Chondrocyte (in vitro differentiated cells): Measurements from ENCODE around the gene ITIH3. TPM values are rescaled to one million over a fixed set of nuclear protein-coding genes. Genes with fewer than 3 reads are reported as not detected.

Experiments
- DNase-seq: peaks from one replicate; pipeline ENCODE4 v3.0.0; 2021; ENCODE audit warnings: mixed read lengths, low spot score
- H3K27ac Mint-ChIP-seq: one replicate; pipeline ENCODE4 v1.8.0; 2021; ENCODE audit warnings: mild to moderate bottlenecking, moderate library complexity, mixed read lengths; ENCODE audit not compliant: unreplicated experiment
- H3K27me3 Mint-ChIP-seq: 2 replicates; pipeline ENCODE4 v1.8.0; 2021; ENCODE audit warnings: low read depth, mixed read lengths
- H3K36me3 Mint-ChIP-seq: 2 replicates; pipeline ENCODE4 v1.8.0; 2021; ENCODE audit warnings: low read depth, mixed read lengths
- H3K4me1 Mint-ChIP-seq: 2 replicates; pipeline ENCODE4 v1.8.0; 2021; ENCODE audit warnings: low read depth, mild to moderate bottlenecking, mixed read lengths
- H3K4me3 Mint-ChIP-seq: one replicate; pipeline ENCODE4 v1.8.0; 2021; ENCODE audit warnings: mild to moderate bottlenecking, moderate library complexity, mixed read lengths; ENCODE audit not compliant: unreplicated experiment
- H3K9me3 Mint-ChIP-seq: 2 replicates; pipeline ENCODE4 v1.8.0; 2021; ENCODE audit warnings: low read depth, mixed read lengths
- CTCF ChIP-seq: fragments of 200-600 bp; sonication (generic); IDR thresholded peaks from 2 replicates; pipeline ENCODE4 v1.5.0; 2021; ENCODE audit warnings: antibody characterized with exemption, mild to moderate bottlenecking, moderate library complexity
- total RNA-seq: library from RNA; stranded (reverse); gene quantifications from 3 replicates; pipeline ENCODE4 v1.2.1, GENCODE V29; 2021

The ITIH3 gene
- total RNA-seq, 1 donor from 2014 or later = 17.8 TPM

- H3K4me3 Mint-ChIP-seq = no peak overlapping the region
- no peak overlapping the region for H3K27ac Mint-ChIP-seq
- H3K9me3 Mint-ChIP-seq = no peaks in the 10 kb centered on the region
- H3K36me3 Mint-ChIP-seq = peaks cover 8% of the 10 kb centered on the region
- DNase-seq = no peak
- H3K27me3 Mint-ChIP-seq = no peaks in the 10 kb centered on the region
- H3K4me1 Mint-ChIP-seq = peaks cover 11% of the 10 kb centered on the region
- TF ChIP-seq CTCF = peak; percentile 77
Measured at GRCh38 chr3:52851348-52851747, 56.8 kb downstream of the ITIH3 start.

GRCh38 chr3:52852419-52852818 lies 57.8 kb downstream of the ITIH3 start:
- no peak overlapping the region for H3K27ac Mint-ChIP-seq
- TF ChIP-seq CTCF = no peak
- DNase-seq = no peak
- H3K27me3 Mint-ChIP-seq = no peaks in the 10 kb centered on the region
- peaks cover 6% of the 10 kb centered on the region for H3K4me1 Mint-ChIP-seq
- H3K9me3 Mint-ChIP-seq = no peaks in the 10 kb centered on the region
- peaks cover 8% of the 10 kb centered on the region for H3K36me3 Mint-ChIP-seq
- H3K4me3 Mint-ChIP-seq = no peak overlapping the region

- Mint-ChIP-seq H3K27me3 (no peaks in the 10 kb centered on the region), H3K27ac (no peak overlapping the region), H3K36me3 (peaks cover 5% of the 10 kb centered on the region), H3K4me1 (no peaks in the 10 kb centered on the region), H3K4me3 (no peak overlapping the region), H3K9me3 (no peaks in the 10 kb centered on the region)
- TF ChIP-seq CTCF = no peak
- no peak for DNase-seq
Measured at GRCh38 chr3:52854013-52854412, 59.4 kb downstream of the ITIH3 start.

- H3K27ac Mint-ChIP-seq = no peak overlapping the region
- no peak for DNase-seq
- no peak for TF ChIP-seq CTCF
- H3K4me1 Mint-ChIP-seq = no peaks in the 10 kb centered on the region
- H3K4me3 Mint-ChIP-seq = no peak overlapping the region
- H3K27me3 Mint-ChIP-seq = no peaks in the 10 kb centered on the region
- H3K9me3 Mint-ChIP-seq = no peaks in the 10 kb centered on the region
- H3K36me3 Mint-ChIP-seq = peaks cover 5% of the 10 kb centered on the region
Measured at GRCh38 chr3:52856666-52857065, 62.1 kb downstream of the ITIH3 start.

- H3K9me3 Mint-ChIP-seq = no peaks in the 10 kb centered on the region
- no peaks in the 10 kb centered on the region for H3K4me1 Mint-ChIP-seq
- no peak overlapping the region for H3K27ac Mint-ChIP-seq
- no peaks in the 10 kb centered on the region for H3K27me3 Mint-ChIP-seq
- H3K4me3 Mint-ChIP-seq = no peak overlapping the region
- H3K36me3 Mint-ChIP-seq = peaks cover 5% of the 10 kb centered on the region
- no peak for DNase-seq
- TF ChIP-seq CTCF = no peak
Measured at GRCh38 chr3:52857133-52857532, 62.5 kb downstream of the ITIH3 start.
